HG03064 (cell line): ENCODE results near the gene PRPF4.

ENCODE experiments used
- ATAC-seq: cut with Tn5 transposase; IDR thresholded peaks from one replicate; pipeline ENCODE4 v1.9.1; 2021; ENCODE audit warnings: low read depth; ENCODE audit not compliant: unreplicated experiment

Gene PRPF4

DNA sequence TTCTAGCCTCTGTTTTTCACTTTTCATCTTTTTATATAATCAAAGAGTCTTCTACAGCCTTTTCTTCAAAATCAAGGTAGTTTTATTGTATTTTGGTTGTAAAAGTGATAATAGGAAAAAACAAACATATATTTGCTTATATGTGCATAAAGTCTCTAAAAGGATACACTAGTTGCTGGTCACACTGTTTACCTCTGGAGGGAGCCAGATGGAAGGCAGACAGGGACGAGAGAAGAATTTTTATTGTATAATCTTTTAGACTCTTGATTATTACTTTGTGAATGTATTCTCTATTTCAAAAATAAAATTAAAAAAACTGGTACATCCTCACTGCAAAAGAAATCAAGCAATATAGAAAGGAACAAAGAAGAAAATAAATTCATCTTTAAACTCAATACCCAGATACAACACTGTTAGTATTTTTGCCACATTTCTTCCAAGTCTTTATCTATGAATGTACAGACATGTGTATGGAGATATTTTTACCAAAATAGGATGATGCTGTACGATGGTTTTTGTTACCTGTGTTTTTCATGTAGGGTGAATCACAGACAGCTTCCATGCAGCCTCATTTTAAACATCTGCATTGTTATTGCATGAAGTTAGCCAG, 33.9 kb downstream of the PRPF4 start:
- ATAC-seq = no peak

DNA sequence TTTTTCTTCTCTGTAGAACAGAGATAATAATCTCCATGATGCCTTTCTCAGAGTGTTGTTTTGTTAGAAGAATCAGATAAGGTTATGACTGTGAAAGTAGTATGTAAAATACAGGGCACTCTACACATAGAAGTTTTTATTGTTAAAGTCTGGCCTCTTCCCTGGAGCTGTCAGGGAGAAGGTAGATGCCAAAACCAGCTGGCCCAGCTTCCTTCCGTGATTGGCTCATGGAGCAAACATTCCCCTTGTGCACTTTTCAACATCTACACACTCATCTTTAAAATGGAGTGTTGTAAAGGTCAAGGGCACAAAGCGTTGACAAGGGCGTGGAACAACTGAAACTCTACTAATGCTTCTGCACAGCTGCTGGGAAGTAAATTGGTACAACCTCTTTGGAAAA, 35.1 kb downstream of the PRPF4 start:
- ATAC-seq = no peak

DNA sequence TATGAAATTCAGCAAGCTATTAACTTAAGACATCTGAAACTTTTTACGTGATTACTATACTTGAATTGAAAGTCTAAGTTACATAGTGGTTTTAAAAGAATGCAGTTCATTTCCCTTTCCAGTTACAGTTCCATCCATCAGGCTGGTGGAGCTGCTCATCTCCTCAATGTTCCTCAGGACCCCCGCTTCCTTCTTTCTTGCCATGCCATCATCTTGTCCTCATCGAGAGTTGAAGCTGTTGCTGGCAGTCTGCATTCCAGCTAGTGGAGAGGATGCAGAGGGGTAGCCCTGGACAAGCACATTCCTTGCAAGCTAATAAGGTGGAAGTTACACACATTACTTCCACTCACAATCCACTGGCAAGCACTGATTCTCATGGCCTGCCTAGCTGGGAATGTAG, 36.5 kb downstream of the PRPF4 start:
- ATAC-seq = no peak

DNA sequence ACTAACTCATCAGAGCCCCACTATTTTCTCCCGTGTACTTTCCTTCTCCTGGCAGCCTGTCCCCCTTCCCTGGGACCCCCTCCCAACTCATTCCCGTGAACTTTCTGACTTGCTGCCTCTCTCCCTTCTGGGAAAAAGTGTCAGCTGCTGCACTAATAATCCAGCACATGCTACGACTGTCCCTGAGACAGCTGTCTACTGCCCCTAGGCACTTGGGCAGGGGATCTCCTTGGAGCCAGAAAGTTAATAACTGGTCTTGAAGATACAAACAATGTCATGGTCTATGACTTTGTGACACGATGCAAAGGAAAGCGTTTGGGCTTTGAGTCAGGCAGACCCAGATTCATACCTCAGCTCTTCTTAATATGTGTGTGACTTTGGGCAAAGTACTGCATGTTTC, 37.8 kb downstream of the PRPF4 start:
- no peak for ATAC-seq

DNA sequence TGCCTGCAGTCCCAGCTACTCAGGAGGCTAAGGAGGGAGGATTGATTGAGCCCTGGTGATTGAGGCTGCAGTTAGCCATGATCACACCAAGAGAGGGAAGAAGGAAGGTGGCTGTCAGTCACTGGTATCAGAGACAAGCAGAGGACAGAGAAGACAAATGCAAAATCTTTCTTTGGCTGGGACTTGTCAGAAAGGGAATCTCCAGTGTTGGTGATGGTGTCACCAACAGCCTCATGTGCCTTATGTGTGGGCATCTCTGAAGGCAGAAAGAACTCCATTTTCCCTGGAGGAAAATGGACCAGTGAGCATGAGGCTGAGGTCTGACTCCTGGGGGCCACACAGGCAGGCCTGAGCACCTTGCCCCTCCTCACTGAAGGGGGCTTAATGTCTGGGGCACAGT, 39.8 kb downstream of the PRPF4 start:
- no peak for ATAC-seq

DNA sequence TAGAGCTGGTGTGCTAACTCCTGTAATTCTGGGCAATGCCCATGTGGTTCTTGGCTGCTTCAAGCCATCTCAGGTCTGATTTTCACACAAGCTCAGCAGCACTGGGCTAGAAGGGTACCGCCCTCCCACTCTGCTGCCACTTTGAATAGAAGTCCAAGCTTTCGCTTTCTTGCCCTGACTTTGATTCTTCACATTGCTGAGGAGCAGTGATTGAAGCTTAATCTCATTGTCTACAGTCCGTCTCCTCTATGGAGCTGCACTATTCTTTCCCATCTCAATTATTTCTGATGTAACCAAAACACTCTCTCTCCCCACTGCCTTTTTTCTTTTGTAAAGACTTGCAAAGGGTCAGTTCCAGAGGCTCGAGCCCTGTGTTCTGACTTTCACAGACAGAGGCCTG, 40.6 kb downstream of the PRPF4 start:
- no peak for ATAC-seq

DNA sequence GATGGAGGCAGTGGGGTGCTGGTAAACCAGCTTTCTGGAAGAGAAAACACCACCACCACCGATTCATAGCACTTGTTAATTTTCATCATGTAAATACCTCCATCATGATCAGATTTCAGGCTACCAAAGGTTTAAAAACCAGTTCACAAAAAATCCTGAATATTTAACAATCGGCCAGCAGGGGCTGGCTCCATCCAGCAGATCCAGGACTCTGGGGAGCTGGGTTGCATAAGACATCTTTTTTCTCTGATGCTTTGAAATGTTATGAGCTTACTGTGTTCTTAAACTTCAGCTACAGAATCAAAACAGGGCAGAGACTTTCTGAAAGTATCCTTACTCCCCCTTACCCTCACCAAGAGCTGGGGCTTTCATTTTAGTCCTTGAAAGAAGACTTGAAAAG, 42.3 kb downstream of the PRPF4 start:
- ATAC-seq = no peak

DNA sequence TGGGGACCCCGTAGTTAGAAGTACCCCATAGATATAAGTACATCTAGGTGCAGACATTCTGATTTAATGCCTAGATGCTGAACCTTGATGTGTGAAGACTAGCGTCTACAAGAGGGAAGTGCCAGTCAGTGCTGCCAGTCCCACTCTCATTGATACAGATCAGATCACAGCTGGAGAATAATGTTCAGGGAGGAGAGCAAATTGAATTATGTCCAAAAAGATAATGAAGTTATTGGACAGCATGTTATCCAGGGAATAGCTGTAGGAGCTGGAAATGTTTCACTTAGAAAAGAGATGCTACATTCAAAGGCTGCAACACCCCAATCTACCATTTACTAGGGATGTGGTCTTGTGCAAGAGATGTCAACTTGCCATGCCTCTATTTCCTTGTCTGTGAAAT, 43.6 kb downstream of the PRPF4 start:
- no peak for ATAC-seq

DNA sequence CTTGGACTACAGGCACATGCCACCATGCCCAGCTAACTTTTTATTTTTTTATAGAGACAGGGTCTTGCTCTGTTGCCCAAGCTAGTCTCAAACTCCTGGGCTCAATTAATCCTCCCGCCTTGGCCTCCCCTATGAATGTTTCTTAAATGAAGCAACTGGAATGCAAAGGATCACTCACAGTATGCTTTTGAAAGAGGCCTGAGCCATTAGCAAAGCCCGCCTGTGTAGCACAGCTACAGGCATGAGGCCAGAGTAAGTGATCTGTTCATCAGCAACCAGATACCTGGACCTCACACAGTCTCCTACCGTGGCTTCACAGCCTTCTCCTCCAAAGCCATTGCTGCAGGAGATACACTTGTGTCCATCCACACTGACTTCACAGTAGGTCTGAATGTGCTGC, 44.6 kb downstream of the PRPF4 start:
- ATAC-seq = no peak

DNA sequence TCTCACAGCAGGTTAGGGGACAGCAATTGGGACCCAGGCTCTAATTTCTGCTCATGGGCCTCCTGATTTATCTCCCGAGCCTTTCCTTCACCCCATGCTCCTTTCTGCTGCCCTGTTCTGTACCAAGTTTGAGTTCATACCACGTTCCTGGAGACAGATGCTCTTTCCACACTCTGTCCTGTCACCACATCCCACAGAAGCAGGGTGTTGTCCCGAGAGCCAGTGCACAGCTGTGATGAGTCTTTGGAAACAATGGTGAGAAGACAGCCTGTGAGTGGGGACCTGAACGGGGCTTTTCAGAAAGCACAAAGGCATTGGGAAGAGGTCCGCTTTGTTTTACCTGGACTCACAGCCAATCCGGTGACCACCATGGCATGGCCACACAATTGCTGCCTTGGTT, 47.2 kb downstream of the PRPF4 start:
- no peak for ATAC-seq

DNA sequence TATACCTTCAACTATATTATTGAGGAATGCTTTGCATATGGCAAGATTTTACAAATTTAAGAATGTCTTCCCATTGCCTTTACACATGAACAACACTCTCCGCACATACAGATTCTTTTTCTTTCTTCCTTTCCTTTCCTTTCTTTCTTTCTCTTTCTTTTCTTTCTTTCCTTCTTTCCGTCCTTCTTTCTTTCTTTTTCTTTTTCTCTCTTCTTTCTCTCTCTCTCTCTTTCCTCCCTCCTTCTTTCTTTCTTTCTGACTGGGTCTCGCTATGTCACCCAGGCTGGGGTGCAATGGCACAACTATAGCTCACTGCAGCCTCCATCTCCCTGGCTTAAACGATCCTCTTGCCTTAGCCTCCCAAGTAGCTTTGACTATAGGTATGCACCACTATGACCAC, 50.8 kb downstream of the PRPF4 start:
- ATAC-seq = no peak

DNA sequence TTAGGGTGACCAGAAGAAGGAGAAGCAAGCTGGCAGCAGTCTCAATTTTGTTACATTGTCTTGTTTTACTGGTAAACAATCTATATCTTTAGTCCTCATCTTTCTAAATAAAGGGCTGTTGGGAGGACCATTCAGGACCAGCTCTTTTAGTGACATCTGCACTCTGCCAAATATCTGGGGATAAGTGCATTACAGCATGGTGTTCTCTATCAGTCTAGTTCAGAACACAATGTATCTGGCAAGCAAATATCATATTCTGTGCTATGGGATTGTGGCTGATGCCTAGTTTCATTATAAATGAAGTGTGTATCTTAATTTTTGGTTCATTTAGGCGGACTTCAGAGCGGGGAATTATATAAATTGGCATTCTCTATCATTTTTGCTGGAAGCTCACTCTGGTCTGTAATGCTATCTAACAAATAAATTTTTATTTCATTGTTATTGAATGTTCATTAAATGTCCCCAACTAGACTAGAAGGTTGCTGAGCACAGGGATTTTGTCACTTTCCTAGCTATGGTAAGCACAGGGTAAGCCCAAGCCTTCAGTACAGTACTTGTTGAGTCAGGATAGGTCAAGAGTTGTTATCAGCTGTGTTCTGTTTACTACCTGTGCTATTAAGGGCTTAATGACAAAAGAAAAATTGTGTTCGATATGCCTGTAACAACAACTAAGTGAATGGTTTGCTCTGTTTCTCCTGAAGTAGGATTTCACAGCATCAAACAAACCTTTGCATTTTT, 52.8 kb downstream of the PRPF4 start:
- ATAC-seq = no peak

DNA sequence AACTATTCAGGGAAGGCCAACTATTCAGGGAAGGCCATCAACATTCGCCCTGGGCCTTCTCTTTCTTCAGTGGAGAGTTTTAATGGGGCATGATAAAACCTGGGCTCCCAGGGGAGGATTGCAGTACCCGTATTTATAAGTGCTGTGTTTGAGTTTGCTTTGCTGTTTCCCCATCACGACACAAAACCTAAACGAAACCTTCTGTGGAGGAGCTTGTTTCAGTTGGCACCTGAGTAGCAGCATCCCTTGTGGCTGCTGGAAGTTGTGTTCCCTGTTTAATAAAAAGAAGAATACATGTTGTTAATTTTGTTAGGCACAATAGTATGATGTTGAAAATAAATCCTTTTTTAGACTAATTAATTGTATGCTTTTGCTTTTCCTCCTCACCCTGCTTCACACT, 56.3 kb downstream of the PRPF4 start:
- ATAC-seq = no peak

DNA sequence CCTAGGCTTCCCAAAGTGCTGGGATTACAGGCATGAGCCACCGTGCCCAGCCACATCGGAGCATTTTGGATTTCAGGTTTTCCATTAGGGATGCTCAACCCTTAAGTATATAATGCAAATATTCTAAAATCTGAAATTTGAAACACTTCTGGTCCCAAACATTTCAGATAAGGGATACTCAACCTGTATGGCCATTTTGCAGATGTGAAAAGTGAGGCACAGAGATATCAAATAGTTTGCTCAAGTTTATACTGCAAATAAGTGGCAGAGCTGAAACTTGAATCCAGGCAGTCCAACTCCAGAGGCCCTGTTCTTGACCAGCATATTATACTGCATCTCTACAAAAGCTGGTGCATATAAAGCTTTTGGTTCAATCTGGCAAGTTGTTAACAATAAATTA, 62.3 kb downstream of the PRPF4 start:
- ATAC-seq = no peak

DNA sequence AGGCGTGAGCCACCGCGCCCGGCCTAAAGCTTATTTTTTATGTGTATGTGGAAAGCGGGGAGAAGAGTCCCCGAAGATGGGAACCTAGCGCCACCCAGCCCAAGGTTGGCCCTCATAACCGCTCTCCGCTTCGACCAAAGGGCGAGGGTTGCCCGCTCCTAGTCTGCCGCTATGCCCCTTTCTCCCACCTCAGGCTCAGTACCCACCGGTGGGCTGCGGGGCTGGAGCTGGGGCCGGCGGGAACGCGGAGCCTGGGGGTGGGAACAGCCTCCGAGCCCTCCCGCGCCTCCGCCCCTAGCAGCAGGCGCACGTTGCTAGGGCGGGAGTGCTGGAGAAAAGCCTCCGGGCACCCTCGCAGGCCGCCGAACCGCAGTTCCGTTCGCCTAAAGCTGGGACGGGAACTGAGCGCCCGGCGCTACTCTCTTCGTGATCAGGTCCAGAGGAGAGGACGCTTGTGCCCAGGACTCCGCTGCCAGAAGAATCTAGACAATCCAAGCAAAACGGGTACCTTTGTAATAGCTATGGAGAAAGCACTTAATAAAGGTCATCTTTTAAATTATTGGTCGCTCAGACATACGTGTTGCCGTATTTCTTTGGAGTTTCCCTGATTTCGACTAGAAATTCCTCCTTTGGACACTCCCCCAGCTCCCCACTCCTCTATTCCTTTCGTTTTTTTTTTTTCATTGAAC, 64.7 kb downstream of the PRPF4 start, which contains the start of gene WDR31:
Gene WDR31 (minus strand): TSS at position 265 of the 689 bp plus-strand sequence. CDS start 8,253 bp downstream, outside the sequence.
- ATAC-seq = peak; percentile 98

DNA sequence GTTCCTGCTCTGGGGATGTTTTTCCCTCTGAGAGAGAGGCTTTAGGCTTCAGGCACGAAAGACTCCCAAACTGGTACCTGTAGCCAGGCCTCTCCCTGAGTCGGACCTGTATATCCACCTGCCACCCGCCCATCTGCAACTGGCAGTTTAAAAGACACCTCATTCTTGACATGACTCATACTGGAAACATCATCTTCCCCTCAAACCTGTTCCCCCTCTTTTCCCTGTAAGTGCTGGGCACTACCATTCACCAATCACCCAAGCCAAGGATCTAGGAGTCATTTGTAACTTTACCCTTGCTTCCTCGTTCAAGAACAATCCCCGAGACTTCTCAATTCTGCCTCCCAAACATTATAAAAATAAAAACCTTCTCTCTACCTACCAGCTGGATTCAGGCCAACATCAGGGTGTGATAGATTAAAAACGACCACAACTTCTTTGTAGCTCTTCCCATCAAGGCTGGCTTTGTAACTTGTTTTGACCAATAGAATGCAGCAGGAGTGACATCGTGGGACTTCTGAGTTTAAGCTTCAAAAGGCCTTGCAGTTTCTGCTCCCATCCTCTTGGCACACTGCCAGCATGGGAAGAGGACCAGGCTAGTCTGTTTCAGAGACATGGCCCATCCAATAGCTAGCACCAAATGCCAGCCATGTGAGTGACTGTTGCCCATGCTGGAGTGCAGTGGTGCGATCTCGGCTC, 66.4 kb downstream of the PRPF4 start:
- ATAC-seq = no peak
